Stimulated activated naive CD8-positive, alpha-beta T cell treated with anti-CD3 and anti-CD28 coated beads, Interleukin-15, amount 100 ng/mL, for 72 hours (primary cell): ENCODE measurements around the gene SLC37A2.
A peak's percentile ranks its signal among the peaks of the same experiment; 100 is the strongest.
"Not testable (repeated sequence)": the region's sequence is repeated elsewhere in the genome, so short reads cannot be mapped to it uniquely, and the experiment has no call there.

ENCODE experiments used
- ATAC-seq: fragments of 150-1000 bp; cut with Tn5 transposase; 2 replicates; pipeline ENCODE4 v1.10.0; 2021; ENCODE audit warnings: mild to moderate bottlenecking, moderate library complexity
- DNase-seq, 2 donors: peaks; one replicate each; pipeline ENCODE4 v3.0.0; 2021 to 2022
- H3K27ac Mint-ChIP-seq, 2 donors: one replicate each; pipeline ENCODE4 v1.8.0; 2022; ENCODE audit warnings: mild to moderate bottlenecking in 2 of 2, mixed read lengths in 2 of 2, moderate library complexity in 2 of 2
- H3K27me3 Mint-ChIP-seq: one replicate; pipeline ENCODE4 v1.8.0; 2022; ENCODE audit warnings: mixed read lengths
- H3K4me1 Mint-ChIP-seq: one replicate; pipeline ENCODE4 v1.8.0; 2022; ENCODE audit warnings: mild to moderate bottlenecking, mixed read lengths
- H3K4me3 Mint-ChIP-seq, 2 donors: one replicate each; pipeline ENCODE4 v1.8.0; 2022; ENCODE audit warnings: mild to moderate bottlenecking in 2 of 2, mixed read lengths in 2 of 2, moderate library complexity in 1 of 2
- H3K9me3 Mint-ChIP-seq, 2 donors: one replicate each; pipeline ENCODE4 v1.8.0; 2022; ENCODE audit warnings: mixed read lengths in 2 of 2

Gene SLC37A2

DNA sequence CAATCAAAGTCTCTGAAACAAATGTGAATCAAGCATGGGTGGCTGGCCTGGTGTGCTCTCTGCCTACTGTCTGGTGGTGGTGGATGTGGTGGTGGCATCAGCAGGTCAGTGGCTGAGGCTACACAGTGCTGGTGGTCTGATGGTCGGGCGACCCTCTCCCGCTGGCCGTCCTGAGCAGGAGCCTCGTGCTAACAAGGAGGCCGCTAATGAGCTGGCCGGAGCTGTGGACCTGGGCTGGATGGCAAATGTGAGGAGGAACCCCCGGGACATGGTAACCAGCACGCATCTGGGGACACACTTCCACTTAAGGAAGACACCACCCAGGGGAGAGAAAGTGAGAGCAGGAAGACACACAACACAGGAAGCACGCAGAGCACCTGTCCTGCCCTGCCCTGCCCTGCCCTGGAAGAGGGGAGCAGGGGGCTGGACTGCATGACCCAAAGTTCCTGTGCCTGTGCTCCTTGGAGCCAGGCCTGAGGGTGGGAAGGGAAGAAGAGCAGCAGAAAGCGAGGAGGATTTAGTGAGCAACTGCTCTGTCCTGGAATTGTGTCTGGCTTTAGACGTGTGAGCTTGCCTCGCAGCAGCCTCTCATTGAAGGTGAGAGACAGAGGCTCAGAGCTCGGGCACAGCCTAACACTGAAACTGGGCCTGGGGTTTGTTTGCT lies 23.7 kb downstream of the SLC37A2 start:
- no peak for DNase-seq
- H3K4me3 Mint-ChIP-seq, result no peak overlapping the region
- H3K27ac Mint-ChIP-seq, result peak overlapping the region; percentile 52 to 94
- peaks cover 7% of the 10 kb centered on the region for H3K4me1 Mint-ChIP-seq
- no peaks in the 10 kb centered on the region for H3K9me3 Mint-ChIP-seq
- no peak for ATAC-seq
- no peaks in the 10 kb centered on the region for H3K27me3 Mint-ChIP-seq

- Mint-ChIP-seq H3K4me3 (no peak overlapping the region), H3K27ac (no peak overlapping the region), H3K9me3 (no peaks in the 10 kb centered on the region), H3K4me1 (peaks cover 7% of the 10 kb centered on the region), H3K27me3 (no peaks in the 10 kb centered on the region)
- ATAC-seq, result no peak
- DNase-seq, result no peak
Measured at GRCh38 chr11:125088123-125088522, 25.0 kb downstream of the SLC37A2 start.

- ATAC-seq, result no peak
- Mint-ChIP-seq H3K4me3 (no peak overlapping the region), H3K27me3 (no peaks in the 10 kb centered on the region), H3K9me3 (no peaks in the 10 kb centered on the region), H3K27ac (no peak overlapping the region), H3K4me1 (peaks cover 7% of the 10 kb centered on the region)
- DNase-seq, result no peak
Measured at GRCh38 chr11:125088576-125089455, 25.7 kb downstream of the SLC37A2 start.

DNA sequence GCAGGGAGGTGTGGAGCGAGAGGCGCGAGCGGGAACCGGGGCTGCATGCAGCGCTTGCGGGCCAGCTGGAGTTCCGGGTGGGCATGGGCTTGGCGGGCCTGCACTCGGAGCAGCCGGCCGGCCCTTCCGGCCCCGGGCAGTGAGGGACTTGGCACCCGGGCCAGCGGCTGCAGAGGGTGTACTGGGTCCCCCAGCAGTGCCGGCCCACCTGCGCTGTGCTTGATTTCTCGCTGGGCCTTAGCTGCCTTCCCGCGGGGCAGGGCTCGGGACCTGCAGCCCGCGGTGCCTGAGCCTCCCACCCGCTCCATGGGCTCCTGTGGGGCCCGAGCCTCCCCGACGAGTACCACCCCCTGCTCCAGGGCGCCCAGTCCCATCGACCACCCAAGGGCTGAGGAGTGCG lies 26.4 kb downstream of the SLC37A2 start:
- not testable (repeated sequence) for H3K4me3 Mint-ChIP-seq, H3K4me1 Mint-ChIP-seq, DNase-seq, H3K27me3 Mint-ChIP-seq, H3K27ac Mint-ChIP-seq, H3K9me3 Mint-ChIP-seq, ATAC-seq

- H3K9me3 Mint-ChIP-seq, DNase-seq, ATAC-seq, H3K4me3 Mint-ChIP-seq, H3K27ac Mint-ChIP-seq, H3K27me3 Mint-ChIP-seq, H3K4me1 Mint-ChIP-seq: not testable (repeated sequence)
Measured at GRCh38 chr11:125090151-125090550, 27.0 kb downstream of the SLC37A2 start.

GRCh38 chr11:125090816-125091215 lies 27.7 kb downstream of the SLC37A2 start:
- peaks cover 7% of the 10 kb centered on the region for H3K4me1 Mint-ChIP-seq
- H3K27ac Mint-ChIP-seq, result no peak overlapping the region

GRCh38 chr11:125091247-125091876 lies 28.3 kb downstream of the SLC37A2 start:
- H3K27ac Mint-ChIP-seq, result peak overlapping the region in 1 of 2 donors; percentile 69
- H3K4me3 Mint-ChIP-seq, result no peak overlapping the region
- ATAC-seq, result peak; percentile 60
- DNase-seq, result no peak
- H3K9me3 Mint-ChIP-seq, result no peaks in the 10 kb centered on the region
- H3K27me3 Mint-ChIP-seq, result no peaks in the 10 kb centered on the region
- H3K4me1 Mint-ChIP-seq, result peaks cover 7% of the 10 kb centered on the region

More at GRCh38 chr11:125090816-125091215, 27.7 kb downstream of the SLC37A2 start:
- no peak overlapping the region for H3K4me3 Mint-ChIP-seq
- no peak for DNase-seq
- H3K27me3 Mint-ChIP-seq, result no peaks in the 10 kb centered on the region
- H3K9me3 Mint-ChIP-seq, result no peaks in the 10 kb centered on the region
- ATAC-seq, result peak; percentile 16

DNA sequence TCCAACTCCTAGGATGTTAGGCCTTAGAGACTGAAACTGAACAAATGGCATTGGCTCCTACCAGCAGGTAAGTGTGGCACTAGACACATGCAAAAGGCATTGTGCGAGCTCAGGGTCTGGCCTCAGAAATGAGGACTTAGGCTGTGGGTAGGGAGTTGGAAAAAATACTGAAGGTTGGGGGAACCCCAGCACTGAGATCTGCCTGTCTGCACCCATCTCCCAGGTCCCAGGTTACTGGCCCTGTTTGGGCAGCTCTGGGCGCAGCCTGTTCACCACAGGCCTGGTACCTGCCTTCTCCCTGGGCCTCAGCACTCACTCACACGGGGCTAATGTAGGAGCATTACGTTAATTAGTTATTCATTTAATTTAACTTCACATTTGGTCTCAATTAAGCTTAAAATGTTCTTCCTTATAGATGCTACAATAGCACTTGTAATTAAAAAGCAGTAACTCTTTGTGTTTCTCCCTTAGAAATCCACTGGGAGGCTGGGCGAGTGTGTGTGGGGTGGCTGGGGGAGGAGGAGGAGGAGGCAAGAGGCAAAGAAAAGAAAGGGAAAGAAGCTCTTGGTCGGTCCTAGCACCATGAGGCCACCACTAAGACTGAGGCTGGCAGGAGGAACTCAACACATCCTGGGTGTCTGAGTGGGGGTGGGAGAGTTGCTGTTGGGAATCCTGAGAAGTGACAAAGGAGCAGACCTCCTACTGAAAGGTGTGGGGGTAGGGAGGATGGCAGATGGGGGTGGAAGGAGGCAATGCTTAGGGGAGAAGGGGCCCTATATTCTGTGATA lies 29.0 kb downstream of the SLC37A2 start:
- no peak for ATAC-seq
- no peaks in the 10 kb centered on the region for H3K9me3 Mint-ChIP-seq
- DNase-seq, result no peak
- no peak overlapping the region for H3K4me3 Mint-ChIP-seq
- H3K27ac Mint-ChIP-seq, result peak overlapping the region; percentile 14 to 84
- H3K4me1 Mint-ChIP-seq, result peaks cover 7% of the 10 kb centered on the region
- H3K27me3 Mint-ChIP-seq, result no peaks in the 10 kb centered on the region

- Mint-ChIP-seq H3K27me3 (no peaks in the 10 kb centered on the region), H3K9me3 (no peaks in the 10 kb centered on the region), H3K27ac (peak overlapping the region in 1 of 2 donors; percentile 84), H3K4me3 (no peak overlapping the region), H3K4me1 (peaks cover 7% of the 10 kb centered on the region)
- DNase-seq (no peak), ATAC-seq (no peak)
Measured at GRCh38 chr11:125092669-125093068, 29.6 kb downstream of the SLC37A2 start.

DNA sequence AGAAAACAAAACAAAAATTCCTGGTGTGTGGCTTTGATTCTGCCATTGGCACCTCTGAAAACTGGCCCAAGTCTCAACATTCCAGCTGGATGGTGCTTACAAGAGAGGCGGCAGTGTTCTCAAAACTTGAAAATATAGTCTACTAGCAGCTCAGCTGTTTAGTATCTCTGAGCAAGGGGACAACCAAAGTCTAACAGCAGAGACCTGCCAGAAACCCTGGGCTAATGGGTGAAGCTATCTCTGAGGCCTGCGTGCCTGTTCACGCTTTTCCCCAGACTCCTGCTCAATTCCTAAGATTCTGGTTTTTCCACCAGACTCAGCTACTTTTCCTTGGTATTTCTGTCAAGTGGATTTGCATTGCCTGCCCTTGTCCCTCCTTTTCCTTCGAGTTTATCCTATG lies 30.4 kb downstream of the SLC37A2 start:
- Mint-ChIP-seq H3K27ac (no peak overlapping the region), H3K4me3 (no peak overlapping the region)

GRCh38 chr11:125094731-125095130 lies 31.6 kb downstream of the SLC37A2 start:
- Mint-ChIP-seq H3K27ac (no peak overlapping the region), H3K4me1 (peaks cover 7% of the 10 kb centered on the region), H3K9me3 (no peaks in the 10 kb centered on the region), H3K27me3 (no peaks in the 10 kb centered on the region), H3K4me3 (no peak overlapping the region)
- no peak for ATAC-seq
- DNase-seq, result no peak

More for the DNA sequence above, 30.4 kb downstream of the SLC37A2 start:
- H3K4me1 Mint-ChIP-seq, result peaks cover 7% of the 10 kb centered on the region
- no peak for ATAC-seq
- no peaks in the 10 kb centered on the region for H3K9me3 Mint-ChIP-seq
- no peaks in the 10 kb centered on the region for H3K27me3 Mint-ChIP-seq
- no peak for DNase-seq

- no peak for DNase-seq
- peaks cover 9% of the 10 kb centered on the region for H3K4me1 Mint-ChIP-seq
- H3K4me3 Mint-ChIP-seq, result no peak overlapping the region
- ATAC-seq, result no peak
- peak overlapping the region in 1 of 2 donors; percentile 10 for H3K27ac Mint-ChIP-seq
- H3K27me3 Mint-ChIP-seq, result no peaks in the 10 kb centered on the region
- no peaks in the 10 kb centered on the region for H3K9me3 Mint-ChIP-seq
Measured at GRCh38 chr11:125100136-125100535, 37.0 kb downstream of the SLC37A2 start.

GRCh38 chr11:125101596-125101995 lies 38.5 kb downstream of the SLC37A2 start:
- no peak for DNase-seq
- H3K27me3 Mint-ChIP-seq, result no peaks in the 10 kb centered on the region

DNA sequence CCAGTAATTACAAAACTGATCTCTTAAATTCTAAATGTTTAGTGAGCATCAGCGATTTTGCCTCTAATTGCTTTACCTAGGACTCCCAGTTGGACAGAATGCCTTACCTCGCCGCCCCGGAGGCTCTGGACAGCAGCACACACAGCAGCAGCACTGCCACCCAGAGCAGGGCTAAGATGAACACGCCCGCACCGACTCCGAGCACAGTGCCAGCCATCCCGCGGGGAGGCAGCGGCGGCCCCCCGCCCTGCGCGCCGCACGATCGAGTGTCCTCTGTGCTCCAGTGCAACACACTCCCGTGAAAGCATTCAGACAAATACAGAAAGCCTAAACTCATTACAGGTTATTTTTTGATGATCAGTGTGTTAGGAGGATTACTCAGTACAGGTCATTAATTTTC lies 38.9 kb downstream of the SLC37A2 start:
- Mint-ChIP-seq H3K27me3 (no peaks in the 10 kb centered on the region), H3K4me3 (no peak overlapping the region), H3K9me3 (no peaks in the 10 kb centered on the region), H3K27ac (no peak overlapping the region), H3K4me1 (peaks cover 21% of the 10 kb centered on the region)
- ATAC-seq, result peak; percentile 55
- DNase-seq, result no peak

More at GRCh38 chr11:125101596-125101995, 38.5 kb downstream of the SLC37A2 start:
- Mint-ChIP-seq H3K9me3 (no peaks in the 10 kb centered on the region), H3K4me1 (peaks cover 21% of the 10 kb centered on the region), H3K27ac (no peak overlapping the region), H3K4me3 (no peak overlapping the region)
- ATAC-seq, result no peak

GRCh38 chr11:125102510-125102909 lies 39.4 kb downstream of the SLC37A2 start:
- Mint-ChIP-seq H3K4me1 (peaks cover 21% of the 10 kb centered on the region), H3K27me3 (no peaks in the 10 kb centered on the region), H3K9me3 (no peaks in the 10 kb centered on the region), H3K27ac (no peak overlapping the region), H3K4me3 (no peak overlapping the region)
- DNase-seq (no peak), ATAC-seq (no peak)
